Transverse colon (tissue), 3 donors: Measurements from ENCODE around the gene GBX2.

Source experiments
- POLR2A ChIP-seq: fragments of 450-650 bp; IDR thresholded peaks from one replicate; pipeline ENCODE4 v1.6.1; 2016; ENCODE audit warnings: antibody characterized with exemption, mild to moderate bottlenecking, moderate library complexity
- TF ChIP-seq, protein P1 (sequence below), 5 experiments: fragments of 200-600 bp in 3 of 5; fragments of 450-650 bp in 2 of 5; sonication (generic) in 3 of 5; IDR thresholded peaks; 1 replicate in 2 of 5; 2 replicates in 3 of 5; pipeline ENCODE4 v1.5.1; 2016 to 2017; ENCODE audit warnings: antibody characterized with exemption in 5 of 5, inconsistent platforms in 3 of 5, mild to moderate bottlenecking in 2 of 5, moderate library complexity in 1 of 5

GRCh38 chr2:236128321-236128720 lies 39.9 kb downstream of the GBX2 start:
- TF ChIP-seq, protein P1, sequence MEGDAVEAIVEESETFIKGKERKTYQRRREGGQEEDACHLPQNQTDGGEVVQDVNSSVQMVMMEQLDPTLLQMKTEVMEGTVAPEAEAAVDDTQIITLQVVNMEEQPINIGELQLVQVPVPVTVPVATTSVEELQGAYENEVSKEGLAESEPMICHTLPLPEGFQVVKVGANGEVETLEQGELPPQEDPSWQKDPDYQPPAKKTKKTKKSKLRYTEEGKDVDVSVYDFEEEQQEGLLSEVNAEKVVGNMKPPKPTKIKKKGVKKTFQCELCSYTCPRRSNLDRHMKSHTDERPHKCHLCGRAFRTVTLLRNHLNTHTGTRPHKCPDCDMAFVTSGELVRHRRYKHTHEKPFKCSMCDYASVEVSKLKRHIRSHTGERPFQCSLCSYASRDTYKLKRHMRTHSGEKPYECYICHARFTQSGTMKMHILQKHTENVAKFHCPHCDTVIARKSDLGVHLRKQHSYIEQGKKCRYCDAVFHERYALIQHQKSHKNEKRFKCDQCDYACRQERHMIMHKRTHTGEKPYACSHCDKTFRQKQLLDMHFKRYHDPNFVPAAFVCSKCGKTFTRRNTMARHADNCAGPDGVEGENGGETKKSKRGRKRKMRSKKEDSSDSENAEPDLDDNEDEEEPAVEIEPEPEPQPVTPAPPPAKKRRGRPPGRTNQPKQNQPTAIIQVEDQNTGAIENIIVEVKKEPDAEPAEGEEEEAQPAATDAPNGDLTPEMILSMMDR (IDR thresholded peaks at IDR 0.05) = no peak
- no peak for TF ChIP-seq POLR2A
